Uterus (tissue), 2 donors: Measurements from ENCODE around the gene C22orf39.

Experiments used
- CTCF ChIP-seq, 4 experiments: fragments of 200-600 bp in 2 of 4; fragments of 450-650 bp in 2 of 4; sonication (generic) in 2 of 4; IDR thresholded peaks; one replicate each; pipeline ENCODE4 v1.5.1; 2016 to 2019; ENCODE audit warnings: antibody characterized with exemption in 4 of 4, mild to moderate bottlenecking in 2 of 4, moderate library complexity in 1 of 4
- POLR2A ChIP-seq, 2 donors: fragments of 450-650 bp; IDR thresholded peaks; one replicate each; pipeline ENCODE4 v1.6.1; 2016; ENCODE audit warnings: antibody characterized with exemption in 2 of 2, mild to moderate bottlenecking in 1 of 2, moderate library complexity in 1 of 2

GRCh38 chr22:19396934-19397733 lies 50.4 kb downstream of the C22orf39 start:
- TF ChIP-seq CTCF (IDR thresholded peaks at IDR 0.05) (no peak), POLR2A (IDR thresholded peaks at IDR 0.05) (no peak)
